Measurements from ENCODE around the gene POLE.

Gene POLE

DNA sequence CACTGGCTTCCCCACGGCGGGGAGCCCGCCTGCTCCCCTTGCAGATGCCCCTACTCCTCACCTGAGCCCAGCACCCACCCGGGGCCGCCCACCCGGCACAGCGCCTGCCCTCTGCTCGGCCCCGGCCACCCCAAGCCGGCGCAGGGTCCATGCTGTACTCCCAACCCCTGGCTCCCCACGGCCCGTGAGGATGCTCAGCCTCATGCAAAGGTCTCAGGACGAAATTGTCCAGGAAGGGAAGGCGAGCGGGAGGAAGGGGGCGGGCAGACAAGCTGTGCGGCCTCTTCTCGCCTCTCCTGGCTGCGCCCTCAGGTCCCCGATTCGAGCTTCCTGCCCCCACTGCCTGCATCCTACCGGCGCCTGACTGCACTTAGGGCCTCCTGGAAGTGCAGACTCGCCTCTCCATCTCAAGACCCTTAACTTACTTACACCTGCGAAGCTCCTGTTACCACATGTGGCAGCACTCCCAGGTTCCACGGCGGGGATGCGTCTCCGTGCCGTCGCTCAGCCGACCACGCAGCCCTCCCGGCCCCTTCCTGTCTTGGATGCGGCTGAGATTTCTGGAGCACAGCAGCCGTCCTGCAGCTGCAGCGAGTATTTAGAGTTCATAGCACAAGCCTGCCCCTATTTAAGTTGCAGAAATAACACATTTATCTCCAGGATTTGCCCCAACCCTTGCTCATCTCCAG, 94.7 kb downstream of the POLE start:
- DNase-seq: no peak

DNA sequence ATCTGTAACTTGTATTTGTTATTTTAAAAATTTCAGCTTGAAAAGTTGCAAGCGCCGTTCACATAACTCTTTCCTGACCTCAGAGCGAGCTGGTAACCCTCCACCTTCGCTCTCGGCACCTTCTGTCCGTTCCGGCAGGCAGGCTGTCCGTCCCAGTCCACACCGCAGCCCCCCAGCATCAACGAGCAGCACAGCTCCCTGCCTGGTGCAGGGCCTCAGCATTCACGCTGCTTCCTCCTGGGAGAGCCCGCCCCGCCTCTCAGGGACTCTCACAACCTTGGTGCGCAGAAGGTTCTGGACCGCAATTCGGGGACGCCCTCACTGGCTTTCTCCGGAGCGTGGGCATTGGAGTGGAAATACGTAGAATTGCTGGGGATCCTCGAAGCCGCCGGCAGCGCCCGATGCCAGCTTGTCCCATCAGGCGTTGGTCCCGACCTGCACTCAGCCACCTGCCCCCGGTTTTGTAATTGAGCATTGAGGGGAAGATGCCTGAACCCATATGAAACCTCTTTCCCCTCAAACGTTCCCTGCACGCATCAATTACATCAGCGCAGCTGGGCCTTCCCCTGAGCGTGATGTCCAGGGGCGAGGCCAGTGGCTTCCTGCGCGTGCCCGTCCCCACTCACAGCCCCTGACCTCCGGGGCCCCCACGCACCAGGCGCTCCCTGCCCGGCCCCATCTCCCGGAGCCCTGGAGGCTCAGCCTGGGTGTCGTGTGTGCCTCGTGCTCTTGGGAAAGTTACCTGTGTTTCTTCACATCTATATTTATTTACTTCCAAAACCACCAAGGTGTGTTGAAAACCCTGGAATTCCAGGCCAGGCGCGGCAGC, 95.8 kb downstream of the POLE start:
- no peak for DNase-seq

DNA sequence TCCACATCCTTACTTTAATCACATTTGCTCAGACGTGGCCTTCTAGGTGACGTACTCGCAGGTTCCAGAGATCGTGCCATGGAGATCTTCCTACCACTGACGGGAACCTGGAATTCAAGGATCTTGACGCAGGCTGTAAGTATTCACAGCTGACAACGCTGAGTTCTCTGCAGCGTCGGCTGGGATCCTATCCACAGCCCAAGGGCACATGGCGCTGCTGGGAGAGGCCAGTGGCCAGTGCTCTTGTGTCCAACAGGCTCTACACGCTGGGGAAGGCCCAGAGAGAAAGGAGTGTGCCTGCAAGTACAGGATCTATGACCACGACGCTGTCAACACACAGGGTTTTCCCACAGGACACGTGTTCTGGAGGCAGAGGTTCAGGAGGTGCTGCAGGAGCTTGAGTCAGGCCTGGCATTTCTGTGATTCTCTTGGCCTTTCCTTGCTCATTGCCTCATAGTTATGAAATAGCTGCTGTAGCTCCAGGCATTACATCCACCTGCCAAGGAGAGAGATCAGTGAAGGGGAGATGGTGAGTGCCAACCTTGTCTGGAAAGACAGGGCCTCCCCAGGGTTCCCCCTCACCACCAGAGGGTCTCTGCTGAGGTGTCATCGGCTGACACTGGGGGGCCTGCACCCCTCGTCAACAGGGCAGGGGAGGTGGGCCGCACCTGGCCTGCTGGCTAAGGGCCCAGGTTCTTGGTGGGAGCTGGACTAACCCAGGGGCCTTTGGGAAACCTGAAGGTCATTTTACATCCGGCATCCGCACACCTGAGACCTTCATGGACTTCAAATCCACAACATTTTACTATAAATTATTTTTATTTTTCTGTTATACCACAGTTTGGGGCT, 98.1 kb downstream of the POLE start:
- DNase-seq: no peak

DNA sequence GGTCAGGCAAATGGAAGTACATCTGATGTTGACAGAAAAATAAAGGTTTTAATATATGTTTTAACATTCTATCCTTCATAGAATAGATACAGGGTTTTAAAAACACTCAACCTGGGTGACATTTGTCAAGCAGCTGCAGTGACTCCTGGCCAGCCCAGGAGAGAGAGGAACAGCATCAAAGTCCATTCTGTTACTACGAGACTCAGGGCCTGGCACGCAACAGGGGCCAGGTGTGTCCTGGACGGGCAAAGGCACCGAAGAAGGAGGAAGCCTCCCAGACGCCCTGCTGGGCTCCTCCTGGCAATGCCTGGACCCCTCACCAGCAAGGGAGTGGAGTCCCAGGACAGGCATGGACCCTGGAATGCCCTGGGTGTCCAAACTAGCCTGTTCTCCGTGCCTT, 98.8 kb downstream of the POLE start:
- DNase-seq: no peak

DNA sequence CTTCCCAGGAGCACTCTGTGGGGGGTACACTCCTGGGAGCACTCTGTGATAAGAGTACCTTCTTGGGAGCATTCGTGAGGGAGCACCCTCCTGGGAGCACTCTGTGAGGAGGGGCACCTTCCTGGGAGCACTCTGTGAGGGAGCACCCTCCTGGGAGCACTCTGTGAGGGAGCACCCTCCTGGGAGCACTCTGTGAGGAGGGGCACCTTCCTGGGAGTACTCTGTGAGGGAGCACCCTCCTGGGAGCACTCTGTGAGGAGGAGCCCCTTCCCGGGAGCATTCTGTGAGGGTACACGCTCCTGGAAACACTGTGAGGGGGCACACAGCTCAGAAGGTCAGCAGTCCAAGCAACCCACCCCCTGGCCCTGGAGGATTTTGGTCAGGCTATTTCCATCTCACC, 99.4 kb downstream of the POLE start:
- DNase-seq: no peak

DNA sequence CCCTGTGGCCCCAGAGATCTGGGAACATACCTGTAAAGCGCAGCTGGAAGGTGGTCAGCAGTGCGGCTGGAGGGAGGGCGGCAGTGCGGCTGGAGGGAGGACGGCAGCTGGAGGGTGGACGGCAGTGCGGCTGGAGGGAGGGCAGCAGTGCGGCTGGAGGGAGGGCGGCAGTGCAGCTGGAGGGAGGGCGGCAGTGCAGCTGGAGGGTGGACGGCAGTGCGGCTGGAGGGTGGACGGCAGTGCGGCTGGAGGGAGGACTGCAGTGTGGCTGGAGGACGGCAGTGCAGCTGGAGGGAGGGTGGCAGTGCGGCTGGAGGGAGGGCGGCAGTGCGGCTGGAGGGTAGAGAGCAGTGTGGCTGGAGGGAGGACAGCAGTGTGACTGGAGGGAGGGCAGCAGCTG, 100.2 kb downstream of the POLE start:
- DNase-seq: no peak

DNA sequence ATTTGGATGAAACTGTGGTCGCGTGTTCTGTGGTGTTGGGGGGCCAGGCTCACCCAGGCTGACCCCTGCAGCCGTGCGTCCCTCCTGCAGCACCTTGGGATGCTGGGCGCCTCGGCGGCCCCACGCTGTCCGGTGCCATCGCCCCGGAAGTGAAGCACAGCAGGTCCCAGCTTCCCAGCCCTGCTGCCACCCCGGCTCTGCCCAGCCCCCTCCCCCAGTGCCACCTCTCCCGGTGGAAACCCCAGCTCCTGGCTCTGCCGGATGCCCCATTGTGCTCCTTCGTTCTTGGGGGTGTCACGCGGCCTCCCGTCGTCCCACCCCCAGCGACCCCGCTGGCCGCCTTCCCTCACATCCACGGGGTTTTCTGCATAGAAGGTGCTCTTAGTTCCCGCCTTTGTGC, 102.0 kb downstream of the POLE start:
- no peak for DNase-seq

DNA sequence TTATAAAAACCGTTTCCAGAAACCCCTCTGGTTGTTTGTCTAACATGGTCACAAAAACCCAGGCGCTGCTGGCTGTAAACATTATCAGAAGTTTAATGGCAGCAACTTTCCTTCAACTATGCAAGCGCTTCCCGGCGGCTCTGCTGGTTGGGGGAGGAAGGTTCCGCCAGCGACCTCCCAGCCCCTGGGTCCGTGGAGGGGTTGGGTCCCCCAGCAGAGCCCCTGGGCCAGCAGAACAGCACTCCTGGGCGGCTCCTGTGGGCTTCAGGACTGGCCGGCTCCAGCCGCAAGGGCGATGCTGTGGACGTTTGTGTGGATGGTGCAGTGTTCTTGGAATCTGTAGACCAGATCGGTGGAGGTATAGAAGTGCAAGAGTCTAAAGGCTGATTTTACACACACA, 102.7 kb downstream of the POLE start:
- DNase-seq: no peak

DNA sequence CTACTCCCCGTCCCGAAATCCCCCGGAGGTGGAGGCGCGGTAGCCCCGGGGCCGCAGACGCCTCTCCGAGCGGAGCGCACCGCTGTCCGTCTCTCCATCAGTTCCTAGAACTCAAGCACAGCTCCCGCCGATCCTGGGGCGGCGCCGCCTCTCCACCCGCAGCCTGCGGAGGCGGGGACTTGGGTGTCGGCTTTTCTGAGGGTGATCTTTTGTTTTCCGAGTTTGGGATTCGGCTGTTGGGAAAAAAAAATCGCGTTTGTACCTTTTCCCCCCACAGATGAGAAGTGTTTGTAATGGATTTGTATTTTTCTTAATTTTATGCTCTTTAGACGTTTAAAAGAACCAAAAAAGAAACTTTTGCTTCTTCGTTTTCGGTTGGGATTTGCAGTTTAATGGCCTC, 103.4 kb downstream of the POLE start:
- no peak for DNase-seq

DNA sequence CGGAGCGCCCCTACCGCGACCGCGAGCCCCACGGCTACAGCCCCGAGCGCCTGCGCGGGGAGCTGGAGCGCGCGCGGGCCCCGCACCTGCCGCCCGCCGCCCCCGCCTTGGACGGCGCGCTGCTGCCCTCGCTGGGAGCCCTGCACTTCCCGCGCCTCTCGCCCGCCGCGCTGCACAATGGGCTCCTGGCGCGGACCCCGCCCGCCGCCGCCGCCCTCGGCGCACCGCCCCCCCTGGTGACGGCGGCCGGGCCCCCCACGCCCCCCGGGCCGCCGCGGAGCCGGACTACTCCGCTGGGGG, 103.8 kb downstream of the POLE start:
- no peak for DNase-seq

DNA sequence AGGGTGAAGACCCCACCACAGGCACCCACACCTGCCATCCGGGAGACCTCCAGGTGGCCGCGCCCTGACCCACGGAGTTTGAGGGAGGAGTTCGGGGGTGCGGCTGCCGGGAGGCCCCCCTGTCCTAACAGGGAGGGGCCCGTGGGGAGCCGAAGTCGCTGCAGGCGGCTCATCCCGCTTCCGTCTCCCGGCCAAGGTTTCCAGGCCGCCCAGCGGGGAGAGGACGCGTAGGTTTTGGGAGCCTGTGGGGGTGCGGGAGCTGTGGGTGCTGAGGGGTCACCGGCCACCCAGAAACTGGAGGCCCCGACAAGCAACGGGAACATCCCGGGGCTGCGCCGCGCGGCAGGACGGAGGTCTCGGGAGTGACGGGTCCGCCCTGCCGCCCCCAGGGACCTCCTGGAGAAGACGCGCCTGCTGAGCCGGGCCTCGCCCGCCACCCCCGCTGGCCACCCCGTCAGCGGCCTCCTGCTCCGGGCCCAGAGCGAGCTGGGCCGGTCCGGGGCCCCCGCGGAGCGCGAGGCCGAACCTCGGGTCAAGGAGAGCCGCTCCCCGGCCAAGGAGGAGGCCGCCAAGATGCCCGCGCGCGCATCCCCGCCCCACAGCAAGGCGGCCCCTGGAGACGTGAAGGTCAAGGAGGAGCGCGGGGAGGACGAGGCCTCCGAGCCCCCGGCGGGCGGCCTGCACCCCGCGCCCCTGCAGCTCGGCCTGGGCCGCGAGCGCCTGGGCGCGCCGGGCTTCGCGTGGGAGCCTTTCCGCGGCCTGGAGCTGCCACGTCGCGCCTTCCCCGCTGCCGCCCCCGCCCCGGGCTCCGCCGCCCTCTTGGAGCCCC, 104.3 kb downstream of the POLE start:
- no peak for DNase-seq

DNA sequence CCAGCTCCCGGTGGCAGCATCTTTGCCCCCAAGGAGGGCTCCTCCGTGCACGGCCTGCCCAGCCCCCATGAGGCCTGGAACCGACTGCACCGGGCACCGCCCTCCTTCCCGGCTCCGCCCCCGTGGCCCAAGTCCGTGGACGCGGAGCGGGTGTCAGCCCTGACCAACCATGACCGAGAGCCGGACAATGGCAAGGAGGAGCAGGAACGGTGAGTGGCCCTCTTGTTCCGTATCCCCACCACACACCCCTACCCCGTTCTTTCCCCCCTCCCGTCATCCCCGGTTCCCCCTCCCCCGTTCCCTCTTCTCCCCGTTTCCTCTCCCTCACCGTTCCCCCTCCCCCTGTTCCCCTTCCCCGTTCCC, 105.1 kb downstream of the POLE start:
- DNase-seq: no peak

DNA sequence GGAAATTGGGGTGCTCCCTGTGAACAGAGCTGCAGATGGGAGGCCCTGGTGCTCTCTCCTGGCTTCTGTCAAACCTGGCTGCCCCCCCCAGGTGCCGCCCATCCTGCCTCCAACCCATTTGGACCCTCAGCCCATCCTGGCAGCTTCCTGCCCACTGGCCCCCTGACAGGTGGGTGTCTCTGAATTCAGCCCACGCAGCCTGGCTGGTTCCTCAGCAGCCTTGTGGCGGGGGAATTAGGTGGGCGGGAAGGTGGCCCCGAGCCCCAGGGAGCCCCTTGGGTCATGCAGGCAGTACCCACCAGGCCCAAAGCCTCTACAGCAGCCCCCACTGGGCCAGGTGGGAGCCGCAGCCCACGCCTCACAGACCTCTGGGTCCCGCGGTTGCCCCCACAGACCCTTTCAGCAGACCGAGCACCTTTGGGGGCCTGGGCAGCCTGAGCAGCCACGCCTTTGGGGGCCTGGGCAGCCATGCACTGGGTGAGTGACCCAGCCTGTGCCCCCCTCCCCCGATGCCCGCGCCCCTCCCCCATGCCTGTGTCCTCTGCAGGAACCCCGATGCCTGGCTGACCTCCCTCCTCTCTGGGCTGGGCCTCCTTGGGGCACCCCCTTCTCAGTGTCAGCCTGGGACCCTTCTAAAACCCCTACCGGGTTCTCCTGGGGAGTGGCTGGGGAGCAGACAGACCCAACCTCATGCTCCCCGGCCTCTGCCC, 105.6 kb downstream of the POLE start:
- DNase-seq: no peak

DNA sequence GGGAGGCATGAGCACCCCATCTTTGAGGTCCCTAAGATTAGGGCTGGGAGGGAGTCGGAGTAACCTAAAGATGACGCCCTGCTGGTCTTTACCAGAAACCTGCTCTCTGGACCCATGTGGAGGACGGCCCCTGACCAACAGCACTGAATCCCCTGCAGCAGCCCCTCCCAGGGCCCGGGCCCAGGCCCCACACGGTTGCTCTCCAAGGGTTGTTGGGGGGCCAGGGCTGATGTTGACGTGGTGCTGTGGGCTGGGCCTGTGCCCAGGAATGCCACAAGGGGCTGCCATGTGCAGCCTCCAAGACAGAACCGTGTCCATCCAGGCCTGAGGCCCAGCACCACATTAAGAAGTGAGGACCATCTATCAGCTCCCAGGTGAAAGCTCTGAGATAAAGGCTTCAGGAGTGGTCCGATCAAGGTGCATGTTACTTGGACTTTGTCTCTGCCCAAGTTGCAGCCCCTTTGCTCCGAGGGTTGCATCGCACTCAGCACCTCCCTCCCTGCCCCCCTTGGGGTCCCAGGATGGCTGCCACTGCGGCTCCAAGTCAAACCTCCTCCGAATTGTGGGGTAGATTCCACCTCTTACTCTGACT, 106.3 kb downstream of the POLE start:
- no peak for DNase-seq

DNA sequence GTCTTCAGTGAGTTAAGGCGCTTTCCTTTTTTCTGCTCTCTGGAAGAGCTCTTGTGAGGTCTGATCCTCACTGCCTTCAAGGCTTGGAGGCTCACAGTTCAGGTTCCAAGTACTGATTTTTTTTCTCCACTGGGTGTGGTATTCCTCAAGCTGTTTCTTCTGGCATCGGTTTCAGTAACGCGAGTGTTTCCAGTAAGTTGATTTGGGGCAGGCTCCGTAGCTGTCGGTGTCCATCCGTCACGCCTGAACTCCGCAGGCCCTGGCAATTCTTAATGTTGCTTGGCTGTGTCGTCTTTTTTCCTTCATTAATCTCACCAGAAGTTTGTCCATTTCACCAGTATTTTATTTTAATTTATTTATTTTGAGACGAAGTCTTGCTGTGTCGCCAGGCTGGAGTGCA, 107.4 kb downstream of the POLE start:
- no peak for DNase-seq

DNA sequence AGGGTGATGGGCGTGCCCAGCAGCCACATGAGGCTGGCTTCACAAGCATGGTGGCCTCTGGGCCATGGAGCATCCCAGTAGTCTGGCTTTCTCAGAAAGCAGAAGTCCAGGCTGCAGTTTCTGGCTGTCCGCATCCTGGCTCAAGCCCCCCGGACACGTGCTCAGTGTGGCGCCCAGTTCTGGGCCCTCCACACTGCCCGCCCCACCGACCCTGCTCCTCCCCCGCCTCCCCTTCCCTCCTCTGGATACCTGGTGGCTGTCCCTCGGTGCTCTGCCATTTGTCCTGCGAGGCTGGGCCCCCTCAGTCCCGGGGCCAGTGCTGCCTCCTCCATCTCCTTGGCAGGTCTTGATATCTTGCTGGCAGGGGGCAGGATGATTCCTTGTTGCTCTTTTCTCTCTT, 108.3 kb downstream of the POLE start:
- no peak for DNase-seq

DNA sequence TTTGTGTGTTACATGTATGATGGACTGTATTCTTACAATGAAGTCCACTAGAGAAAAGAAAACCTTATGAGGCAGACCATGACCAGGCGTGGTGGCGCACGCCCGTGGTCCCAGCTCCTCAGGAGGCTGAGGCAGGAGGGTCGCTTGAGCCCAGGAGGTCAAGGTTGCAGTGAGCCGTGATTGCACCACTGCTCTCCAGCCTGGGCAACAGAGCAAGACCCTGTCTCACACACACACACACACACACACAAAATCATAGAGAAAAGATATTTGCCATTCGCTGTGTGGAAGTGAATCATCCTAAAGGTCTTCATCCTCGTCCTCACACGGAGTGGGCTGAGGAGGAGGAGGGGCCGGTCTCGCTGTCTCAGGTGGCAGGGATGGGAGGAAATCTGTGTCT, 109.0 kb downstream of the POLE start:
- DNase-seq: no peak

DNA sequence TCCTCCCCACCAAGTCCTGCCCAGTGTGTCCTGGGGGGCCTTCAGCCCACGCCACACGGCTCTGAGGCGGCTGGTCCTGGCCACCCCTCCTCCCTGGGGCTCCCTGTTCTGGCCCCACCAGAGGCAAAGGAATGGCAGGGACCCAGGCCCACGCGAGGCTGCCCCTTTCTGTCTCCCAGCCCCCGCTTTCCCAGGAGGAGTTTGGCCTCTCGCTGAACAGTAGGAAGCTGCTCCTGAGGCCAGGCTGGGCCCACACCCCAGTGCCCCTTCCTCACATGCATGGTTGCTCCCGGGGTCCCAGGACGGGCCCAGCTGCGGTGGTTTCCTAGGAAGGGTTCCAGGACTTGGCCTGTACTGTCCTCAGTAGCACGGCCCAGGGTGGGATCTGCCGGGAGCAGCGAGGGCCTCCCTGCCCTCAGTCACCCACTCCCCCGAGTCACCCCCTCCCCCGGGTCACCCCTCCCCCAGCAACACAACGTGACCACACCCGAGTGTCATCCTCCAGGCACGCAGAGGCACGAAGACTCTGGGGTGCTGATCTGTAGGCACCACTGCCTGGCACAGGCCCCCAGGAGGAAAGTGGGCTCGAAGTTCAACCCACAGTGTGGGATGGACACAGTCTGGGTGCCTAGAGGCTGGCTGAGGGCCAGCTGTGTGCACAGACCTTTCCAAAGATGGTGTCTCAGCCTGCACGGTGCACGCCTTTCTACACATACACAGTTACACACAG, 109.8 kb downstream of the POLE start:
- DNase-seq: no peak

DNA sequence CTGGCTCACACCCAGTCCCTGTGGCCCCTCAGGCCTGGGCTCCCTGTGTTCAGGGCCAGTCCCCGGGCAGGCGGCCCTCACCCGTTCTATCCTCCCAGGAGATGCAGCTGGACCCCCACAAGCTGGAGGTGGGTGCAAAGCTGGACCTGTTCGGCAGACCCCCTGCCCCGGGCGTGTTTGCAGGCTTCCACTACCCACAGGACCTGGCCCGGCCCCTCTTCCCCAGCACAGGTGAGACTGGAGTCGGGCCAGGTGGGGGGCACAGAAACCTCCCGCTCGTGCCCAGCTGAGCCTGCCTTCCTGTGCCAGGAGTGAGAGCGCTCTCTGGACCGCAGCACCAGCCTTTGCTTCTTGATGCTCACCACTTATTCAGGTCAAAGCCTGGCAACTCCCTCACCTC, 110.4 kb downstream of the POLE start:
- no peak for DNase-seq

DNA sequence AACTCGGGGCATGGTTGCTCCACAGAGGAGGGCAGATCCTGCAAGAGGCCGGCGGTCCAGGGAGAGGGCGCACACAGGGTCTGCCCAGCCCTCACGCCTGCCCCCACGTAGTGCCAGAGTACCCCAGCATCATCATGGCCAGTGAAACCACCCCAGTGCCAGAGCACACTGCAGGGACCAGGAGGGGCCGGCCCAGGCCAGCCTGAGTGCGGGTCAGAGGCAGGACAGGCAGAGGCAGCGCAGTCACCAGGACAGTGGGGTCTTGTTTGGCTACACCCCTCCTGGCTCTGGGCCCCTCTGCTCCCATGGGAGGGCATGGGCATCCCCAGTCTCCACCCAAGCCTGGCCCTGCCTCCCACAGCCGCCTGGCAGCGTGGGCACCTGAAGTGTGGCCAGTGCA, 111.5 kb downstream of the POLE start:
- DNase-seq: no peak

DNA sequence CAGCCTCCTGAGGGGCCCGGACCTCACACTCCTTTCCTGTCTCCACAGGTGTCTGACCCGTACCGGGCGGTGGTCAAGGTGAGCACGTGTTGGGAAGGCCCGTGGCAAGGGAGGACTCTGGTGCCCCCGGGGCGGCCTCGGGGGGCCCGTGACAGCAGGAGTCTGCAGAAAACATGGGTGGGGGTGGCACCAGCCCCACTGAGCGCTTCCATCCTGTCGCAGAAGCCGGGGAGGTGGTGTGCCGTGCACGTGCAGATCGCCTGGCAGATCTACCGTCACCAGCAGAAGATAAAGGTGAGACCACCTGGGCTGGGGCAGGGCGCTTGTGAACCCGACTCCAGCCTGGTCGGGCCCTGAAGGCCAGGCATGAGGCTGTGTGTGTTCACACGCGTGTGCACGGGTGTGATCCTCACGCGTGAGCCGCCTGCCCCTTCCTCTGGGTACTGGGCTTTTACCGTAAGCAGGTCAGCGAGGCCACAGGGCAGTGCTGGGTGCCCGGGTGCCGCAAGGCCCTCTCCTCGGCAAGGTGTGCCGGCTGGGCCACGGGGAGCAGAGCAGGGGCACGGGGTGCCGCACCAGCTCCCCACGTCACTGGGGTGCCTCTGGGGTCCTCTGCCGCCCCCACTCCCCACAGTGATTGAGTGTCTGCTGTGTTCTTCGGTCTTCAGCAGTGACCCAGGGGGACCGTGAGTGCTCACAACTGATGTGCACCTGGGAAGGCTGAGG, 112.7 kb downstream of the POLE start:
- no peak for DNase-seq

Data from bone marrow (tissue), 2 donors.